ENCODE measurements around the gene HBQ1.
"Not testable (repeated sequence)": the region's sequence is repeated elsewhere in the genome, so short reads cannot be mapped to it uniquely, and the experiment has no call there.

DNA sequence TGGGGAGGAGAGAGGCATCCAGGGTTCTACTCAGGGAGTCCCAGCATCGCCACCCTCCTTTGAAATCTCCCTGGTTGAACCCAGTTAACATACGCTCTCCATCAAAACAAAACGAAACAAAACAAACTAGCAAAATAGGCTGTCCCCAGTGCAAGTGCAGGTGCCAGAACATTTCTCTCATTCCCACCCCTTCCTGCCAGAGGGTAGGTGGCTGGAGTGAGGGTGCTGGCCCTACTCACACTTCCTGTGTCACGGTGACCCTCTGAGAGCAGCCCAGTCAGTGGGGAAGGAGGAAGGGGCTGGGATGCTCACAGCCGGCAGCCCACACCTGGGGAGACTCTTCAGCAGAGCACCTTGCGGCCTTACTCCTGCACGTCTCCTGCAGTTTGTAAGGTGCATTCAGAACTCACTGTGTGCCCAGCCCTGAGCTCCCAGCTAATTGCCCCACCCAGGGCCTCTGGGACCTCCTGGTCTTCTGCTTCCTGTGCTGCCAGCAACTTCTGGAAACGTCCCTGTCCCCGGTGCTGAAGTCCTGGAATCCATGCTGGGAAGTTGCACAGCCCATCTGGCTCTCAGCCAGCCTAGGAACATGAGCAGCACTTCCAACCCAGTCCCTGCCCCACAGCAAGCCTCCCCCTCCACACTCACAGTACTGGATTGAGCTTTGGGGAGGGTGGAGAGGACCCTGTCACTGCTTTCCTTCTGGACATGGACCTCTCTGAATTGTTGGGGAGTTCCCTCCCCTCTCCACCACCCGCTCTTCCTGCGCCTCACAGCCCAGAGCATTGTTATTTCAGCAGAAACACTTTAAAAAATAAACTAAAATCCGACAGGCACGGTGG lies 6.1 kb upstream of the HBQ1 start:
- TF ChIP-seq, protein P1, sequence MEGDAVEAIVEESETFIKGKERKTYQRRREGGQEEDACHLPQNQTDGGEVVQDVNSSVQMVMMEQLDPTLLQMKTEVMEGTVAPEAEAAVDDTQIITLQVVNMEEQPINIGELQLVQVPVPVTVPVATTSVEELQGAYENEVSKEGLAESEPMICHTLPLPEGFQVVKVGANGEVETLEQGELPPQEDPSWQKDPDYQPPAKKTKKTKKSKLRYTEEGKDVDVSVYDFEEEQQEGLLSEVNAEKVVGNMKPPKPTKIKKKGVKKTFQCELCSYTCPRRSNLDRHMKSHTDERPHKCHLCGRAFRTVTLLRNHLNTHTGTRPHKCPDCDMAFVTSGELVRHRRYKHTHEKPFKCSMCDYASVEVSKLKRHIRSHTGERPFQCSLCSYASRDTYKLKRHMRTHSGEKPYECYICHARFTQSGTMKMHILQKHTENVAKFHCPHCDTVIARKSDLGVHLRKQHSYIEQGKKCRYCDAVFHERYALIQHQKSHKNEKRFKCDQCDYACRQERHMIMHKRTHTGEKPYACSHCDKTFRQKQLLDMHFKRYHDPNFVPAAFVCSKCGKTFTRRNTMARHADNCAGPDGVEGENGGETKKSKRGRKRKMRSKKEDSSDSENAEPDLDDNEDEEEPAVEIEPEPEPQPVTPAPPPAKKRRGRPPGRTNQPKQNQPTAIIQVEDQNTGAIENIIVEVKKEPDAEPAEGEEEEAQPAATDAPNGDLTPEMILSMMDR (IDR thresholded peaks at IDR 0.05) = not testable (repeated sequence)
- not testable (repeated sequence) for TF ChIP-seq POLR2AphosphoS5 (IDR thresholded peaks at IDR 0.05); POLR2A (IDR thresholded peaks at IDR 0.05; ENCODE audit: low read depth)

Measured in esophagus muscularis mucosa (tissue), 3 donors.